Thyroid gland (tissue), 4 donors: ENCODE results near the gene ARHGAP15. TPM values are rescaled to one million over a fixed set of nuclear protein-coding genes. Genes with fewer than 3 reads are reported as not detected.

Experiments used
- DNase-seq, 2 donors: peaks; one replicate each; pipeline ENCODE4 v3.0.0-alpha.2; 2019
- H3K27ac ChIP-seq, 3 donors: fragments of 200-600 bp; sonication (generic); 1 replicate in 2 of 3; 2 replicates in 1 of 3; pipeline ENCODE4 v1.5.1; 2016 to 2019; ENCODE audit warnings: mild to moderate bottlenecking in 1 of 3, moderate library complexity in 1 of 3
- H3K27me3 ChIP-seq: fragments of 200-600 bp; sonication (generic); one replicate; pipeline ENCODE4 v1.5.1; 2019
- H3K36me3 ChIP-seq, 2 donors: fragments of 200-600 bp; sonication (generic); one replicate each; pipeline ENCODE4 v1.5.1; 2016 to 2019
- H3K4me1 ChIP-seq, 2 donors: fragments of 200-600 bp; sonication (generic); one replicate each; pipeline ENCODE4 v1.5.1; 2017 to 2019
- H3K4me3 ChIP-seq, 3 donors: fragments of 200-600 bp; sonication (generic); replicated peaks in 1 of 3; 1 replicate in 2 of 3; 2 replicates in 1 of 3; pipeline ENCODE4 v1.5.1; 2016; ENCODE audit warnings: mild to moderate bottlenecking in 1 of 3
- H3K9me3 ChIP-seq: fragments of 200-600 bp; sonication (generic); one replicate; pipeline ENCODE4 v1.5.1; 2017
- POLR2A ChIP-seq, 2 donors: fragments of 450-650 bp; IDR thresholded peaks; one replicate each; pipeline ENCODE4 v1.6.1; 2017; ENCODE audit warnings: antibody characterized with exemption in 2 of 2, mild to moderate bottlenecking in 2 of 2, moderate library complexity in 1 of 2
- WGBS, 2 donors: methylation state at CpG; one replicate each; pipeline ENCODE4 v1.1.5; 2017; 5-methylcytosine and 5-hydroxymethylcytosine counted together
- intact Hi-C: fragments of 100-400 bp; cut with DNase I; formaldehyde crosslinking; loops from one replicate; pipeline ENCODE4 v1.15.1; 2023
- total RNA-seq, 4 donors: library from RNA; depleted of rRNA; stranded (reverse); fragments of >200 nt; gene quantifications; one replicate each; pipeline ENCODE4 v1.2.3, GENCODE V29; 2016
- TF ChIP-seq, protein P1 (sequence below), 6 experiments: fragments of 200-600 bp in 3 of 6; fragments of 450-650 bp in 3 of 6; sonication (generic) in 3 of 6; IDR thresholded peaks; one replicate each; pipeline ENCODE4 v1.5.1; 2016 to 2019; ENCODE audit warnings: antibody characterized with exemption in 6 of 6, mild to moderate bottlenecking in 2 of 6, inconsistent platforms in 1 of 6, moderate library complexity in 1 of 6

The ARHGAP15 gene
- total RNA-seq, 4 donors from 2014 or later, result 9.8 to 24.4 (median 11.9) TPM

DNA sequence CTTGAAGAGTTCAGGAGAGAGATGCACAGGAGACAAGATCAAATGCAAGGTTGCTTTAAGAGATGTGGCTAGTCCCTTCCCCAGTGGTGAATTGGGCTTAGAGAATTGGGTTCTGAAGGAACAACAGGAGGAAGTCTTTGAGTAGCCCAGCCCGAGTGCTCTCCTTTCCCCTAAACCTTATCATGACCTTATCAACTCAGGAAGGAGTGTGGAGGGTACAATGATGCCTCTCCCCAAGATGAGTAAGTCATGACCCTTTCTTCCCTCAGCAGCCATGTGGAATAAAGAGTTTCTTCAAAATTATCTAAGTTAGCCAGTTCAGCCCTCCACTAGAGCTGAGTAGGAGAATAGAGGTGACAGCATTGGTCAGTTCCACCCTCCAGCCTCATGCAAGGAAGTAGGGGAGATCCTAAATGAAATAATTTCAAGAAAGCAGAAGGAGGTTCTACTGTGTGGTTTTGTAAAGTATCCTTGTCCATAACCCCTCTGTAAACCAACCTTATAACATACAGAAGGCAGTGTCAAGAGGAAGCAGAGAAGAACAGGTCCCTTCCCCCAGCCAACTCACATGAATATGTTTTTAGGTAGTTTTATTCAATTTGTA lies 88.4 kb downstream of the ARHGAP15 start:
- intact Hi-C loops, result no loop called here

GRCh38 chr2:143218621-143219020 lies 89.4 kb downstream of the ARHGAP15 start:
- intact Hi-C loops, result no loop called here
- H3K36me3 ChIP-seq, result no peaks in the 10 kb centered on the region
- 95 to 97% methylated on average over 6 of the region's 6 CpGs for WGBS, 2 donors
- H3K4me1 ChIP-seq, result no peaks in the 10 kb centered on the region
- no peak for DNase-seq
- TF ChIP-seq POLR2A (IDR thresholded peaks at IDR 0.05), result no peak
- TF ChIP-seq, protein P1, sequence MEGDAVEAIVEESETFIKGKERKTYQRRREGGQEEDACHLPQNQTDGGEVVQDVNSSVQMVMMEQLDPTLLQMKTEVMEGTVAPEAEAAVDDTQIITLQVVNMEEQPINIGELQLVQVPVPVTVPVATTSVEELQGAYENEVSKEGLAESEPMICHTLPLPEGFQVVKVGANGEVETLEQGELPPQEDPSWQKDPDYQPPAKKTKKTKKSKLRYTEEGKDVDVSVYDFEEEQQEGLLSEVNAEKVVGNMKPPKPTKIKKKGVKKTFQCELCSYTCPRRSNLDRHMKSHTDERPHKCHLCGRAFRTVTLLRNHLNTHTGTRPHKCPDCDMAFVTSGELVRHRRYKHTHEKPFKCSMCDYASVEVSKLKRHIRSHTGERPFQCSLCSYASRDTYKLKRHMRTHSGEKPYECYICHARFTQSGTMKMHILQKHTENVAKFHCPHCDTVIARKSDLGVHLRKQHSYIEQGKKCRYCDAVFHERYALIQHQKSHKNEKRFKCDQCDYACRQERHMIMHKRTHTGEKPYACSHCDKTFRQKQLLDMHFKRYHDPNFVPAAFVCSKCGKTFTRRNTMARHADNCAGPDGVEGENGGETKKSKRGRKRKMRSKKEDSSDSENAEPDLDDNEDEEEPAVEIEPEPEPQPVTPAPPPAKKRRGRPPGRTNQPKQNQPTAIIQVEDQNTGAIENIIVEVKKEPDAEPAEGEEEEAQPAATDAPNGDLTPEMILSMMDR (IDR thresholded peaks at IDR 0.05), result no peak
- no peaks in the 10 kb centered on the region for H3K27me3 ChIP-seq
- H3K4me3 ChIP-seq, result no peak overlapping the region
- no peaks in the 10 kb centered on the region for H3K9me3 ChIP-seq
- no peak overlapping the region for H3K27ac ChIP-seq

More for the DNA sequence above, 88.4 kb downstream of the ARHGAP15 start:
- Histone ChIP-seq H3K9me3 (no peaks in the 10 kb centered on the region), H3K27me3 (no peaks in the 10 kb centered on the region), H3K4me1 (no peaks in the 10 kb centered on the region), H3K4me3 (no peak overlapping the region), H3K36me3 (no peaks in the 10 kb centered on the region), H3K27ac (no peak overlapping the region)
- no peak for TF ChIP-seq POLR2A (IDR thresholded peaks at IDR 0.05)
- TF ChIP-seq, protein P1 (IDR thresholded peaks at IDR 0.05), result no peak
- 68 to 83% methylated on average over 1 of the region's 1 CpG for WGBS, 2 donors
- no peak for DNase-seq

DNA sequence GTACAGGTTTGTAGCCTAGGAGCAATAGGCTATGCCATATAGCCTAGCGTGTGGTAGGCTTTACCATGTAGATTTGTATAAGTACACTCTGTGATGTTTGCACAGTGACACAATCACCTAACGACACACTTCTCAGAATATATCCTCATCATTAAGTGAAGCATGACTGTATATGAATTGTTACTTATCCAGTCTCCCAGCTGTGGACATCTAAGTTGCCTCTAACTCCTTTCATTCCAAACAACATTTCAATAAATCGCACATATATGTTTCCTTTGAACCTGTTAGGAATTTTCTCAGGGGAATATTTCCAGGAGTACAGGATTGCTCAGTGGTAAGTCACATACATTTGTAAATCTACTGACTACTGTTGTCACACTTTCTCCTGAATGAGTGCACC lies 90.0 kb downstream of the ARHGAP15 start:
- H3K4me1 ChIP-seq, result no peaks in the 10 kb centered on the region
- 71 to 75% methylated on average over 3 of the region's 3 CpGs for WGBS, 2 donors
- no peak for TF ChIP-seq POLR2A (IDR thresholded peaks at IDR 0.05)
- TF ChIP-seq, protein P1 (IDR thresholded peaks at IDR 0.05), result no peak
- H3K27ac ChIP-seq, result no peak overlapping the region
- DNase-seq, result no peak
- no peaks in the 10 kb centered on the region for H3K36me3 ChIP-seq
- H3K9me3 ChIP-seq, result no peaks in the 10 kb centered on the region
- H3K4me3 ChIP-seq, result no peak overlapping the region
- intact Hi-C loops, result no loop called here
- H3K27me3 ChIP-seq, result no peaks in the 10 kb centered on the region

- WGBS, 2 donors, result 50 to 60% methylated on average over 1 of the region's 1 CpG
- DNase-seq, result no peak
- TF ChIP-seq, protein P1 (IDR thresholded peaks at IDR 0.05), result no peak
- TF ChIP-seq POLR2A (IDR thresholded peaks at IDR 0.05), result no peak
- H3K27me3 ChIP-seq, result no peaks in the 10 kb centered on the region
- H3K36me3 ChIP-seq, result no peaks in the 10 kb centered on the region
- intact Hi-C loops, result no loop called here
- H3K9me3 ChIP-seq, result no peaks in the 10 kb centered on the region
- no peak overlapping the region for H3K4me3 ChIP-seq
- H3K27ac ChIP-seq, result no peak overlapping the region
- H3K4me1 ChIP-seq, result no peaks in the 10 kb centered on the region
Measured at GRCh38 chr2:143223556-143223955, 94.3 kb downstream of the ARHGAP15 start.

DNA sequence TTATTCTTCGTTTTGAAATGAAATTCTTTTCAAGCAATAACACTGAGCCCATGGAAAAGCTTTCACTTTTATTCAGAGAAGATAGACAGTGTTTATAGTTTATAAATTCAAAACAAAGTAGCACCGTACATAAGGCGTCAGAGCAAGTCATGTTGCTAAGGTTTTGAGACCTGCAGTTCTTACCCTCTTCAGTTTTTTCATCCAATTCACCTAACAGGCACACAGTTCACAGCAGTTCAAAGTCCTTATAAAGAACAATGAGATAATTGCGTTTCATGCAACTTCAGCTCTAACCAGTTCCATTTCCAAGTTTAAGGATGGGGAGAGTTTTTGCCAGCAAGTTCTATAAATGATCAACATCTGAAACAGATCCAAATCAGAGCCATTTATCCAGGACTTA lies 96.7 kb downstream of the ARHGAP15 start:
- Histone ChIP-seq H3K27me3 (no peaks in the 10 kb centered on the region), H3K4me3 (no peak overlapping the region), H3K36me3 (no peaks in the 10 kb centered on the region), H3K9me3 (no peaks in the 10 kb centered on the region), H3K4me1 (no peaks in the 10 kb centered on the region), H3K27ac (no peak overlapping the region)
- TF ChIP-seq, protein P1 (IDR thresholded peaks at IDR 0.05), result no peak
- TF ChIP-seq POLR2A (IDR thresholded peaks at IDR 0.05), result no peak
- 69 to 76% methylated on average over 4 of the region's 4 CpGs for WGBS, 2 donors
- intact Hi-C loops, result no loop called here
- no peak for DNase-seq
